HG02623 (cell line): ENCODE measurements around the gene SRPK3.

Source experiments
- ATAC-seq: cut with Tn5 transposase; IDR thresholded peaks from one replicate; pipeline ENCODE4 v1.9.1; 2021; ENCODE audit warnings: moderate library complexity; ENCODE audit not compliant: unreplicated experiment

The SRPK3 gene

GRCh38 chrX:153781428-153782047 is 697 bp downstream of the SRPK3 start:
- ATAC-seq, result no peak

- ATAC-seq, result no peak
These were observed 1.5 kb downstream of the SRPK3 start for GRCh38 chrX:153782313-153782712.

GRCh38 chrX:153782871-153783270 is 2.0 kb downstream of the SRPK3 start:
- no peak for ATAC-seq

DNA sequence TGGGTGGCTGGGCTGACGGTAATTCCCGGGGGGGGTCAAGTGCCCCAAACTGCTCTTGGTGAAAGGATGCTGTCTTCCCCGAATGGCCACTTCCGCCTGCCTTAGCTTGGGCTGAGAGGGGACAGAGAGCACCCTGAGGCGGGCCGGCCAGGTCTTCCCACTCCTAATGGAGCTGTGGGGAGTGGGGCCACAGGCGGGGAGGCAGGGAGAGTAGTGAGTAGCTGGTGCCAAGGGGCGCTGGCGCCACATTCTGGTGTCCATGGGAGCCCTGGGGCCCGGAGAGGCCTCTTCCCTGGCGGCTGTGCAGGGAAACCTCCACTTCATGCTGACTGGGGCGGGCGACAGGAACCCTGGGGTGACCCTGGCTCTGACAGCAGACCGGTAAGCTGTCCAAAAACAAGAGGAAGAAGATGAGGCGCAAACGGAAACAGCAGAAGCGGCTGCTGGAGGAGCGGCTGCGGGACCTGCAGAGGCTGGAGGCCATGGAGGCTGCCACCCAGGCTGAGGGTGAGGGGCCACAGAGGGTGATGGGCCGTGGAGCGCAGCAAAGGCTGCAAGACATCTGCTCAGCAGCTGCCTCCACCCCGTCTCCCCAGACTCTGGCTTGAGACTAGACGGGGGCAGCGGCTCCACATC is 2.7 kb downstream of the SRPK3 start:
- ATAC-seq, result no peak

DNA sequence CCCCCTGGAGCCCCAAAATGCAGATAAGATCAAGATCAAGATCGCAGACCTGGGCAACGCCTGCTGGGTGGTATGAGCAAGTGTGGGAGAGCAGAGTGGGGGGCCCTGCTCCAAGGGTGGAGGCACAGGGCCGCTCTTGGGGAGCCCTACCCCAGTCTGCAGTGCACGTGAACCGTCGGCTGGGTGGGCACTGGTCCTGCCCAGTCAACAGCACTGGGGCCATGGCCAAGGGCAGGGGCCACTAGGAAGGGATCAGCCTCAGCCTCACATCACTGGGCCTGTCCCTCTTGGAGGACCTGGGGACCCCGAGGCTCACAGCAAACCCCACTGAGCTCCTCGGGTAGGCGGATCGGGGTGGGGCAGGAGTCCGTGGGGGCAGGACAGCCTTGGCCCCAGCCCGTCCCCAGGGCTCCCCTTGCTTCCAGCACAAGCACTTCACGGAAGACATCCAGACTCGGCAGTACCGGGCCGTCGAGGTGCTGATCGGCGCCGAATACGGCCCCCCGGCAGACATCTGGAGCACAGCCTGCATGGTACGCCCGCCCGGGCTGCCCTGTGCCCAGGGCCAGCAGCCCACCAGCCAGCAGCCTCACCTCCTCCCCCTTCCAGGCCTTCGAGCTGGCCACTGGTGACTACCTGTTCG is 3.6 kb downstream of the SRPK3 start:
- ATAC-seq, result no peak

DNA sequence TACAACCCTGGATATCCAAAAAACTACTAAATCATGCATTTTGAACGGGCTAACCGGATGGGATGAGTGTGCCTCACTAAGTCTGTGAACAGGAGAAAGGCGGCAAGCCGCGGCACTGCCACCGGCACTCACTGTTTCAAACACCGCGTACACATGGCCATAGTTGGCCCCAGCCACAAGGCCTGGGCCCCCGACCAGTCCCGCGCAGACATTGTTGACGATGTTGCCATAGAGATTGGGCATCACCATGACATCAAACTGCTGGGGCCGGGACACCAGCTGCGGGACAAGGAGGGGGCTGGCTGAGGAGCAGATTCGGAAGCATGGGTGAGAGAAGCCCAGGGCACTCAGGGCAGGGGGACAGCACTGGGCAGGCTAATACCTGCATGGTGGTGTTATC is 5.8 kb downstream of the SRPK3 start:
- ATAC-seq, result no peak

DNA sequence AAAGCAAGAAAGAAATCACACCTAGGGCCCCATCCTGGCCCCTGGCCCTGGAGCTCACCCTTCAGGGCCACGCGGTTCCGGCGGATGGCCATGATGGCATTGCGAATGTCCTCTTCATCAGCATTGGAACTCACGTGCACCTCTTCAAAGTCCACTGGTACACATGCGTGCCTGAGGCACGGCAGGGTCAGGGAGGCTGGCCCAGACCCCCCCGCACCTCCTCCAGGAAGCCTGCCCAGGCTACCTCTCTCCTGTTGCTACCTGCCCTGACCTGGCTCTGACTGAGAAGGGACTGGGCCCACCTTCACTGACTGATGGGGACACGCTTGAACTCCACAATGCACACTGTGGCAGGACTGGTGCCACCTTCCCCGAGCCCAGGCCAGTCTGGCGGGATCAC is 8.8 kb downstream of the SRPK3 start:
- ATAC-seq, result no peak

DNA sequence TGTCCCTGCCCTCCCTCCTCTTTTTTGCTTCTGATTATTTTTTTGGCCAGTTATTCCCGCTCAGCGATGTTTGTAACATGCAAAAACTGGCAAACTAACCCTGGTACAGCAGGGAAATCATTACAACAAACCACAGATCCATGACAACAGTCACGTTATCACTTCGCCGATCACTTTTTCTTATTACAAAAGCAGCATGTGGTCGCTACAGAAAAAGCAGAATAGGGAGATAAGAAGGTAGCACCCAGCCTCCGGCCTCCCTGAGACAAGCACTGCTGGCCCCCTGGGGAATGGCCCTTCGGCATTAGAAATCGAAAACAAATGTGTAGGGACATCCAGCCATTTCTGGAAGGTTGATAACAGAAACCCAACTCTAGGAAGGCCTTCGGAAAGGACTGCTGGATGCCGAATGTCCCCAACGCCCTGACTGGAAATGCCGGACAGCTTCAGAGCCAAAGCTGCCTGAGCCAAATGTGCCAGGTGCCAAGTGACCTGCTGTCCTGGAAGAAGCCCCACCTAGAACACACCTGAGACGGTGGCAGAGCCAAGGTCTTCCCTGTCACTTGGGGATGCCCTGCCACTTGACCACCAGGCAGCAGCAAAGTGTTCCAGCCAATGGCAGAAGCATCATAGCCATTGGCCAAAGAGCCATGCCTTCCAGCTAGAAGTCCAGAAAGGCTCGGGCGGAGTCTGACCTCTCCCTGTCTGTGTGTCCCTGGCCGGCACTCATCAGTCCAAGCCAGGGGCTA is 10.4 kb downstream of the SRPK3 start:
- no peak for ATAC-seq

DNA sequence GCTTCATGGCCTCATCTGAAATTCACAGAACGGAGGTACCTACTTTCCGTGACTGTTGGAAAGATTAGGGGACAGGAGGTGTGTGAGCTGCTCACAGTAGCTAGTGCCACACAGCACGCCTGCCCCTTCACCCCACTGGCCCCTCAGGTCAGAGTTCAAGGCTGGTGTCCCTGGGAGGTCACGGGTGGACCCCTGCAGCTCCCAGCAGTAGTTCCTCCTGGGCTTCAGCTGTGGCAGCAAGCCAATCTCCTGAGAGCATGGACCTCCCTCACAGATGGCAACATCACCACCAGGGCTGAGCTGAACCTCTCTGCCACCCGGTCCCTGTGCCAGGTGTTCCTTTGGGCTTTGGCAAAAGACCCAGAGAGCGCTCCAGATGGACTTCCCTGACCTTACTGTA is 11.5 kb downstream of the SRPK3 start:
- ATAC-seq, result no peak

DNA sequence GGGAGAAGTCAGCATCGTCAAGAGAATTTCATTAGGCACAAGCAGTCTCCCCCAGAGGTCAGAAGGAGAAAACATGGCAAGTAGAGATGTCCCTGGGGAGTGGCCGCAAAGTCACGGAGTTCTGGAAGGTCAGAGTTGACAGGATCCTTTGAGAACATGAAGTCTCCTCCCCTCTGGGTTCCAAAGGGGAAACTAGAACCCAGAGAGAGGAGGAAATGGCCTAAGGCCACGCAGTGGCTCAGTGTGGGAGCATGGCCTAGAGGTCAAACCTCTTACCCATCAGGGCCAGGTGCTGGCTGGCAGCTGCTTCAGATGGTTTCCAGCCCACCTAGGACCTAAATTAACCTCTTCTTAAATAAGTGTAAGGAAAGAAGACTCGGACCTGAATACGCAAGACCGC is 12.4 kb downstream of the SRPK3 start:
- ATAC-seq, result no peak

DNA sequence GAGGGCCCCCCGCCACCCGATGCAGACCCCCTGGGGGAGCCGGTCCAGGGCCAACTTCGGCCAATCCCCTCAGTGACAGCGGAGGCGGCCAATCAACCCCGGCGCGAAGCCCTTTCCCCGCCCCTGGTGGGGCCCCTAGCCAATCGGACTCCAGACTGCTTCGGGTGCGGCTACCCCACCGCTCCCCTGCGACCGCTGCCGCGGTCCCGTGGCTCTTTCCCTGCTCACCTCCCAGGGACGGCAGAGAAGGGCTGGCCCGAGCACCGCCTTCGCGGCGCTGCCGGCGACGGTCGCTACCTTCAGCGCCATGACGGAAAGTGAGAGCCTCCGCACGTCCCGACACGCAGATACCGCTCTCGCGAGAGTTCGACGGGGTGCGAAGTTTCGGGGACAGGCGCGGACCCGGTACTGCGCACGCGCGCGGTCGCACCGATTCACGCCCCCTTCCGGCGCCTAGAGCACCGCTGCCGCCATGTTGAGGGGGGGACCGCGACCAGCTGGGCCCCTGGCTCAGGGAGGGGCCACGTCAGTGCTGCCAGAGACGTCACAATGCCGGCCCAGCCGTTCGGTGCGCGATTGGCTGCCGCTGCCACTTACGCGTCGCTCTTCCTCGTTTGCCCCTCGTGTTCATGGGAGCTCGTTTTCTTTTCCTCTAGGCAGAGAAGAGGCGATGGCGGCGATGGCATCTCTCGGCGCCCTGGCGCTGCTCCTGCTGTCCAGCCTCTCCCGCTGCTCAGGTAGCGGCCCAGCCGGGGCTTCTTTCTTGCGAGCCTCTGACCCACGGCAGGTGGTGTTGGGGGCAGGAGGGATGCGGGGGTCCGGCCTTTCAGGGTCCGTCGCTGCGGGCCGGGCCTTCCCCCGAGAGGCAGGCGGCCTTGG is 13.4 kb downstream of the SRPK3 start, which contains the start of the genes IDH3G and SSR4:
Gene IDH3G, minus strand, starts transcription at position 358 of the 879 bp plus-strand sequence. Its CDS starts 49 bp downstream, at position 309.
Gene SSR4, plus strand, starts transcription at position 651 of the 879 bp plus-strand sequence. Its CDS starts 20 bp downstream, at position 671.
- ATAC-seq, result peak; percentile 86

DNA sequence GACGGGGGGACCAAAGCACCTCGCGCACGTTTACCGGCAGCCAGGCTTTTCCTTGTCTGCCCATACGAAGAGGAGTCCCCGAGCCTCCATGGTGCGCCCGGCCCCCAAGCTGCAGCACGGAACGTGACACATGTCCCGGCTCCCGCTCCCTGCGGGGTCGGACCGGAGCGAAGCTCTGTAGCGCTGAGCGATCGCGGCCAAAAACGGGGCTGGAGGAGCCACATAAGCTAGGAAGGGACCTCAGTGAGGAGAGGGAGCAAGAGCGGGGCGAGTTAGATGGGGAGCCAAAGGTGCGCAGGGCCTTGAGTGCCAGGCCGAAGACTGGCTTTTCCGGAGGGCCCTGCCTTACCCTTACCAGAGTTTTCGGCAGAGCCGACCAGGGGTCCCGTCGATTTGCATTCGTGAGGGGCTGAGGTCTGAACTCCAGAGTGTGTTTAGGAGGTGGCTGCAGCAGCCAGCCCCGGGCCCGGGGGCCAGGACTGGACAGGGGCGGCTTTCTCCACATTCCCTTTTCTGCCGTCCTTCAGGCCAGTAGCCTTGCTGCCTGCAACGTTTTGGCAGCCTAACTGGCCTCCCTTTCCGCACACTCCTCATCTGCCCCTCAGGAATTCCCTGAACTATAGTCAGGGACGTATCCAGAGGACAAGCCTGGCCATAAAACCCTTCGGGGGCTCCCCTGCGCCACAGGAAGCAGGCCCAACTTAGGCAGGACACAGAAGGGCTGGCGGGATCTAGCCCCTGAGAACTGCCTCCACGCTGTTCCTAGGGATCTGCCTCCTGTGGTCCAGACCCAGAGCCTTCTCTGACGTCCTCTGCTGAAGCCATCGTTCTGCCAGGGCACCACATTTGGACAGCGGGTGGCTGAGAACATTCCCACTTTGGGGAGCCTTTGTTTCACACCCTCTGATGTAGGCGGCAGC is 14.3 kb downstream of the SRPK3 start:
- ATAC-seq, result no peak

GRCh38 chrX:153797415-153798015 is 16.7 kb downstream of the SRPK3 start:
- ATAC-seq, result no peak

- no peak for ATAC-seq
These were observed 18.5 kb downstream of the SRPK3 start for GRCh38 chrX:153799326-153799725.

- no peak for ATAC-seq
These were observed 19.4 kb downstream of the SRPK3 start for GRCh38 chrX:153800177-153800722.

- no peak for ATAC-seq
These were observed 19.9 kb downstream of the SRPK3 start for GRCh38 chrX:153800746-153801145.

GRCh38 chrX:153801669-153802068 is 20.8 kb downstream of the SRPK3 start:
- ATAC-seq, result no peak

DNA sequence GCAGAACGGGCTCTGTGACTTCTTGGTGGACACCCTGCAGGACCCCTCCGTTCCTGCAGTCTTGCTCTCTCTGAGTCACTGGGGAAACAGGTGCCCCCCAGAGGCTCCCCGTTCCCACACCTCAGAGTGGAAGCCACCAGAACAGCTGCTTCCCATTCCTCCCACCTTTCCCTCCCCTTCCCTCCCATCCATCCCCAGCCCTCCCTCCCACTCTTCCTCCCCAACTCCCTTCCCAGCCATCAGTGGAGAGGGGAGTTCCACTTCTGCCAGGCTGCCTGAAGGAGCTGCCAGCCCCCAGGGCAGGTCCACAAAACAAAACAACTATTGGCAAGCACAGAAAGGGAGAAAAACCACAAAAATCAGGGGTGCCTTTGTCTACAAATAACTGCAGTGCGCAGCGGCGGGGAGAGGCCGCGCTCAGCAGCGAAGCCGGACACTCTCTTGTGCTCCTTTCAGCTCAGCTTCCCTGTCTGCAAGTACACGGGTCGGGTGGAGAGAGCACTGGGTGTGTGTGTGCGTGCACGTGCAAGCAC is 21.7 kb downstream of the SRPK3 start:
- no peak for ATAC-seq
